IMR-90 (cell line): Measurements from ENCODE around the gene VBP1. TPM values are rescaled to one million over a fixed set of nuclear protein-coding genes. Genes with fewer than 3 reads are reported as not detected.

ENCODE experiments used
- ATAC-seq: fragments of 200-7000 bp; cut with Tn5 transposase; 2 replicates; pipeline ENCODE4 v1.9.1; 2020; ENCODE audit warnings: low read depth, mild to moderate bottlenecking, moderate library complexity
- BruUV-seq: library from RNA; stranded (reverse); fragments of 400-500 nt; replicated peaks from 2 replicates; lab custom pipeline; 2021; lab: Mats Ljungman, UMichigan
- CTCF ChIA-PET: fragments of 300-600 bp; formaldehyde crosslinking; extraction: SDS; loops from one replicate; lab custom pipeline; 2021; ENCODE audit warnings: antibody characterized with exemption; lab: Yijun Ruan, JAX
- POLR2A ChIA-PET: fragments of 300-600 bp; sonication (Branson Sonifier 250); formaldehyde crosslinking; loops from one replicate; lab custom pipeline; 2022; ENCODE audit warnings: antibody characterized with exemption; ENCODE audit not compliant: unreplicated experiment; lab: Charles Lee
- DNase-seq: peaks from one replicate; pipeline ENCODE4 v3.0.0; 2013
- H2AFZ ChIP-seq: replicated peaks from 2 replicates; pipeline ENCODE3; 2013; ENCODE audit warnings: low read length, mild to moderate bottlenecking; ENCODE audit not compliant: poor library complexity
- H2AK5ac ChIP-seq: 2 replicates; pipeline ENCODE4 v1.6.1; 2013; ENCODE audit warnings: low read depth, low read length, inconsistent platforms
- H2AK9ac ChIP-seq: replicated peaks from 2 replicates; pipeline ENCODE3; 2013; ENCODE audit warnings: mild to moderate bottlenecking, low read depth, low read length, moderate library complexity; ENCODE audit not compliant: poor library complexity
- H2BK120ac ChIP-seq: 2 replicates; pipeline ENCODE4 v1.6.1; 2013; ENCODE audit warnings: low read depth, low read length, inconsistent platforms
- H2BK15ac ChIP-seq: 3 replicates; pipeline ENCODE4 v1.6.1; 2013; ENCODE audit warnings: low read depth, low read length, inconsistent platforms
- H2BK20ac ChIP-seq: 2 replicates; pipeline ENCODE4 v1.6.1; 2013; ENCODE audit warnings: low read depth, mild to moderate bottlenecking, inconsistent platforms, low read length, moderate library complexity
- H2BK5ac ChIP-seq: 2 replicates; pipeline ENCODE4 v1.6.1; 2013; ENCODE audit warnings: mild to moderate bottlenecking, low read depth, low read length, inconsistent platforms; ENCODE audit not compliant: poor library complexity, severe bottlenecking
- H3K14ac ChIP-seq: replicated peaks from 2 replicates; pipeline ENCODE4 v1.6.1; 2013; ENCODE audit warnings: low read depth, low read length, inconsistent platforms
- H3K18ac ChIP-seq: 2 replicates; pipeline ENCODE4 v1.6.1; 2013; ENCODE audit warnings: low read depth, low read length, control low read depth
- H3K23ac ChIP-seq: 2 replicates; pipeline ENCODE4 v1.6.1; 2013; ENCODE audit warnings: low read depth, low read length, inconsistent platforms
- H3K27ac ChIP-seq: 2 replicates; pipeline ENCODE4 v1.5.1; 2013; ENCODE audit warnings: mild to moderate bottlenecking, control low read depth, low read length; ENCODE audit not compliant: insufficient read depth
- H3K27me3 ChIP-seq: 2 replicates; pipeline ENCODE4 v1.6.1; 2013; ENCODE audit warnings: low read length; ENCODE audit not compliant: control insufficient read depth, insufficient read depth
- H3K36me3 ChIP-seq: 2 replicates; pipeline ENCODE4 v1.6.1; 2013; ENCODE audit warnings: low read length, mixed read lengths; ENCODE audit not compliant: control insufficient read depth, insufficient read depth
- H3K4ac ChIP-seq: 2 replicates; pipeline ENCODE4 v1.6.1; 2013; ENCODE audit warnings: low read depth, low read length, inconsistent platforms
- H3K4me1 ChIP-seq: 2 replicates; pipeline ENCODE4 v1.6.1; 2013; ENCODE audit warnings: low read length, mixed read lengths; ENCODE audit not compliant: control insufficient read depth, insufficient read depth
- H3K4me2 ChIP-seq: 2 replicates; pipeline ENCODE4 v1.6.1; 2013; ENCODE audit warnings: low read depth, mild to moderate bottlenecking, control low read depth, low read length, moderate library complexity
- H3K4me3 ChIP-seq: 2 replicates; pipeline ENCODE4 v1.5.1; 2013; ENCODE audit warnings: low read depth, mild to moderate bottlenecking, control low read depth, low read length, moderate library complexity; ENCODE audit not compliant: insufficient read depth
- H3K56ac ChIP-seq: 2 replicates; pipeline ENCODE4 v1.6.1; 2013; ENCODE audit warnings: low read length, inconsistent platforms; ENCODE audit not compliant: insufficient read depth; ENCODE audit errors: extremely low read depth
- H3K79me1 ChIP-seq, 2 experiments: 2 replicates each; pipeline ENCODE4 v1.6.1; 2013; ENCODE audit warnings: low read length in 2 of 2, inconsistent platforms in 1 of 2, low read depth in 1 of 2
- H3K9ac ChIP-seq: 2 replicates; pipeline ENCODE4 v1.6.1; 2013; ENCODE audit warnings: low read depth, low read length, control low read depth
- H3K9me1 ChIP-seq: 2 replicates; pipeline ENCODE4 v1.6.1; 2013; ENCODE audit warnings: low read length, inconsistent platforms; ENCODE audit not compliant: insufficient read depth
- H3K9me3 ChIP-seq: 2 replicates; pipeline ENCODE4 v1.6.1; 2013; ENCODE audit warnings: low read length; ENCODE audit not compliant: control insufficient read depth, insufficient read depth
- H4K20me1 ChIP-seq: 2 replicates; pipeline ENCODE4 v1.6.1; 2013; ENCODE audit warnings: low read length, inconsistent platforms; ENCODE audit not compliant: insufficient read depth
- H4K5ac ChIP-seq: 2 replicates; pipeline ENCODE4 v1.6.1; 2013; ENCODE audit warnings: mild to moderate bottlenecking, low read depth, low read length, control low read depth
- H4K8ac ChIP-seq, 2 experiments: 2 replicates each; pipeline ENCODE4 v1.6.1; 2013; ENCODE audit warnings: low read depth in 2 of 2, low read length in 2 of 2, control low read depth in 1 of 2, inconsistent platforms in 1 of 2
- H4K91ac ChIP-seq: 2 replicates; pipeline ENCODE4 v1.6.1; 2013; ENCODE audit warnings: low read depth, low read length, inconsistent platforms; ENCODE audit not compliant: insufficient read depth
- BHLHE40 ChIP-seq: fragments of 150-350 bp; IDR thresholded peaks from 2 replicates; pipeline ENCODE4 v1.6.1; 2016; ENCODE audit warnings: mild to moderate bottlenecking, low read depth, low read length
- CEBPB ChIP-seq: IDR thresholded peaks from 2 replicates; pipeline ENCODE4 v1.6.1; 2012; ENCODE audit warnings: low read depth, low read length, improper control_type of control experiment
- CHD1 ChIP-seq: IDR thresholded peaks from 2 replicates; pipeline ENCODE4 v1.6.1; 2012; ENCODE audit warnings: low read depth, low read length, improper control_type of control experiment
- CTCF ChIP-seq: conservative IDR thresholded peaks from 2 replicates; pipeline ENCODE4 v1.5.1; 2012; ENCODE audit warnings: mild to moderate bottlenecking, low read depth, low read length, improper control_type of control experiment
- ELK1 ChIP-seq: fragments of 150-350 bp; IDR thresholded peaks from 2 replicates; pipeline ENCODE4 v1.6.1; 2016; ENCODE audit warnings: low read depth, mild to moderate bottlenecking, low read length, moderate library complexity, borderline replicate concordance
- FOS ChIP-seq: fragments of 150-350 bp; IDR thresholded peaks from 2 replicates; pipeline ENCODE4 v1.6.1; 2016; ENCODE audit warnings: low read depth, low read length
- MAFK ChIP-seq: IDR thresholded peaks from 2 replicates; pipeline ENCODE4 v1.6.1; 2012; ENCODE audit warnings: low read depth, low read length, improper control_type of control experiment
- MAZ ChIP-seq: IDR thresholded peaks from 2 replicates; pipeline ENCODE4 v1.6.1; 2012; ENCODE audit warnings: low read depth, mild to moderate bottlenecking, low read length, improper control_type of control experiment, moderate library complexity, borderline replicate concordance
- MXI1 ChIP-seq: IDR thresholded peaks from 2 replicates; pipeline ENCODE4 v1.6.1; 2012; ENCODE audit warnings: low read depth, mild to moderate bottlenecking, low read length, moderate library complexity, borderline replicate concordance
- NFE2L2 ChIP-seq: fragments of 150-350 bp; IDR thresholded peaks from 2 replicates; pipeline ENCODE4 v1.6.1; 2016; ENCODE audit warnings: low read depth, mild to moderate bottlenecking, low read length
- POLR2A ChIP-seq: IDR thresholded peaks from 2 replicates; pipeline ENCODE4 v1.6.1; 2012; ENCODE audit warnings: mild to moderate bottlenecking, low read depth, low read length
- RAD21 ChIP-seq: IDR thresholded peaks from 2 replicates; pipeline ENCODE4 v1.6.1; 2012; ENCODE audit warnings: low read length, improper control_type of control experiment
- RCOR1 ChIP-seq: IDR thresholded peaks from 2 replicates; pipeline ENCODE4 v1.6.1; 2012; ENCODE audit warnings: mild to moderate bottlenecking, low read length, improper control_type of control experiment; ENCODE audit not compliant: insufficient replicate concordance
- RFX5 ChIP-seq: IDR thresholded peaks from 2 replicates; pipeline ENCODE4 v1.8.0; 2012; ENCODE audit warnings: low read depth, mild to moderate bottlenecking, low read length, moderate library complexity
- SMC3 ChIP-seq: fragments of 150-350 bp; IDR thresholded peaks from 2 replicates; pipeline ENCODE4 v1.6.1; 2016; ENCODE audit warnings: low read depth, mild to moderate bottlenecking, antibody characterized with exemption, low read length, moderate library complexity
- WGBS, 2 experiments: methylation state at CpG; one replicate each; pipeline versions ENCODE4 v1.1.5 to v1.1.7; 2013; ENCODE audit warnings: missing lambda C conversion rate in 2 of 2; ENCODE audit not compliant: insufficient read length in 1 of 2; ENCODE audit errors: extremely low coverage in 2 of 2; 5-methylcytosine and 5-hydroxymethylcytosine counted together
- dilution Hi-C: fragments of 300-500 bp; cut with HindIII; formaldehyde crosslinking; loops from one replicate; pipeline ENCODE4 v1.14.3; 2018; ENCODE audit warnings: low sequenced_read_pairs; ENCODE audit not compliant: unreplicated experiment
- in situ Hi-C: fragments of 300-500 bp; cut with MboI; formaldehyde crosslinking; loops from 3 replicates; pipeline ENCODE4 v1.14.3; 2019; ENCODE audit warnings: low sequenced_read_pairs, inconsistent platforms, mixed read lengths
- intact Hi-C: fragments of 100-400 bp; cut with micrococcal nuclease; formaldehyde crosslinking; loops from 2 replicates; pipeline ENCODE4 v1.10.0; 2022
- polyA plus RNA-seq, 3 experiments: library from polyadenylated mRNA; depleted of rRNA; stranded (reverse); fragments of >200 nt; gene quantifications; 2 replicates each; pipeline ENCODE4 v1.2.3, GENCODE V29; 2012; ENCODE audit warnings: low replicate concordance in 1 of 3
- total RNA-seq: library from RNA; depleted of rRNA; stranded (reverse); fragments of >200 nt; gene quantifications from 2 replicates; pipeline ENCODE4 v1.2.3, GENCODE V29; 2012
- TF ChIP-seq, protein P1 (sequence below): fragments of 150-350 bp; IDR thresholded peaks from 2 replicates; pipeline ENCODE4 v1.6.1; 2017; ENCODE audit warnings: mild to moderate bottlenecking, antibody characterized with exemption, low read length, low read depth

Gene VBP1
- total and polyA plus RNA-seq, 2 of the 4 experiments (the other 2 are of a cell fraction): 30.8 to 42.3 TPM

DNA sequence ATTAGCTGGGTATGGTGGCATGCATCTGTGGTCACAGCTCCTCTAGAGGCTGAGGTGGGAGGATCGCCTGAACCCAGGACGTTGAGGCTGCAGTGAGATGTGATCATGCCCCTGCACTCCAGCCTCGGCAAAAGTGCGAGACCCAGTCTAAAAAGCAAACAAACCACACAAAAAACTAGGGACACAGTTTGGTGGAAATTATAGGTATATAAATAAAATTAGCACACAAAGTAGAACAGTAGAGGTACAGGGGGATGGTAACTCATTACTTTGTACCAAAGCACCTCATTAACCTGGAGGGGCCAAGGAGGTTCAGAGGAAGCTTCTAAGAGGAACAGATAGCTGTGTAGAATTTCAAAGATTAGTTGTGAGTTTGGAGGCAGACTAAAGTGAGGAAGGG lies 5.1 kb downstream of the VBP1 start:
- BruUV-seq: no TSS peak
- ChIA-PET POLR2A (no interaction called here), CTCF (no interaction called here)
- no peak overlapping the region for H2BK5ac ChIP-seq
- no peak overlapping the region for H3K9ac ChIP-seq
- no peak overlapping the region for H2AFZ ChIP-seq
- no peak overlapping the region for H3K4ac ChIP-seq
- H3K4me3 ChIP-seq: no peak overlapping the region
- H3K56ac ChIP-seq: no peak overlapping the region
- no peak overlapping the region for H2BK20ac ChIP-seq
- H3K18ac ChIP-seq: no peak overlapping the region
- H3K36me3 ChIP-seq: peaks cover 3% of the 10 kb centered on the region; the same call in 1 of the 2 replicates
- H3K9me1 ChIP-seq: no peaks in the 10 kb centered on the region
- no peak for TF ChIP-seq NFE2L2
- TF ChIP-seq BHLHE40: no peak
- no peak for TF ChIP-seq SMC3
- TF ChIP-seq RCOR1: no peak
- TF ChIP-seq RAD21: no peak
- TF ChIP-seq CTCF: no peak
- no peak for TF ChIP-seq CHD1
- no peak for TF ChIP-seq RFX5
- TF ChIP-seq CEBPB: no peak
- no peak for TF ChIP-seq ELK1
- no peak for TF ChIP-seq MXI1
- TF ChIP-seq FOS: no peak
- TF ChIP-seq, protein P1, sequence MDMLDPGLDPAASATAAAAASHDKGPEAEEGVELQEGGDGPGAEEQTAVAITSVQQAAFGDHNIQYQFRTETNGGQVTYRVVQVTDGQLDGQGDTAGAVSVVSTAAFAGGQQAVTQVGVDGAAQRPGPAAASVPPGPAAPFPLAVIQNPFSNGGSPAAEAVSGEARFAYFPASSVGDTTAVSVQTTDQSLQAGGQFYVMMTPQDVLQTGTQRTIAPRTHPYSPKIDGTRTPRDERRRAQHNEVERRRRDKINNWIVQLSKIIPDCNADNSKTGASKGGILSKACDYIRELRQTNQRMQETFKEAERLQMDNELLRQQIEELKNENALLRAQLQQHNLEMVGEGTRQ: no peak
- TF ChIP-seq MAZ: no peak
- no peak for TF ChIP-seq MAFK
- no peak for TF ChIP-seq POLR2A
- intact Hi-C loops (no loop called here), in situ Hi-C loops (no loop called here), dilution Hi-C loops (no loop called here)
- no peak overlapping the region for H3K14ac ChIP-seq
- H2AK9ac ChIP-seq: no peak overlapping the region
- no peaks in the 10 kb centered on the region for H3K9me3 ChIP-seq
- H2BK120ac ChIP-seq: no peak overlapping the region
- ATAC-seq: no peak
- WGBS, 2 experiments: no CpG with 5 or more reads among the region's 4 CpGs
- H3K27ac ChIP-seq: no peak overlapping the region
- no peak overlapping the region for H2AK5ac ChIP-seq
- peaks cover 4% of the 10 kb centered on the region for H4K20me1 ChIP-seq
- peaks cover 0 to under 1% of the 10 kb centered on the region in 2 experiments; a peak in 3 of 4 replicates for H3K79me1 ChIP-seq
- H3K23ac ChIP-seq: no peak overlapping the region
- H4K8ac ChIP-seq: no peak overlapping the region
- H3K4me2 ChIP-seq: no peak overlapping the region
- H4K91ac ChIP-seq: no peak overlapping the region
- no peak for DNase-seq
- H2BK15ac ChIP-seq: no peak overlapping the region
- no peak overlapping the region for H4K5ac ChIP-seq
- no peaks in the 10 kb centered on the region for H3K27me3 ChIP-seq
- H3K4me1 ChIP-seq: no peaks in the 10 kb centered on the region
